K562 (cell line): ENCODE measurements around the gene AGAP3. TPM values are rescaled to one million over a fixed set of nuclear protein-coding genes. Genes with fewer than 3 reads are reported as not detected.

Experiments
- ATAC-seq: fragments of 200-7000 bp; cut with Tn5 transposase; 3 replicates; pipeline ENCODE4 v1.9.1; 2020; ENCODE audit warnings: moderate library complexity
- BruUV-seq: library from RNA; stranded (reverse); fragments of 400-500 nt; replicated peaks from 2 replicates; lab custom pipeline; 2021; lab: Mats Ljungman, UMichigan
- CTCF ChIA-PET: fragments of 300-600 bp; formaldehyde crosslinking; extraction: SDS; loops from one replicate; lab custom pipeline; 2021; ENCODE audit warnings: low intra/inter-chr PET ratio; lab: Yijun Ruan, JAX
- POLR2A ChIA-PET: fragments of 300-600, 350-650 bp; sonication (Branson Sonifier 250); formaldehyde crosslinking; extraction: SDS; loops from one replicate; lab custom pipeline; 2021; ENCODE audit warnings: antibody characterized with exemption, inconsistent platforms; lab: Yijun Ruan, JAX
- DNase-seq, 4 experiments: peaks; one replicate each; pipeline versions ENCODE4 v3.0.0 to v3.0.0-alpha.2; 2011 to 2018; ENCODE audit warnings: low spot score in 3 of 4, mixed read lengths in 3 of 4; ENCODE audit errors: extremely low read depth in 1 of 4
- FAIRE-seq: peaks from 2 replicates; lab custom pipeline; 2011; peaks lifted over from hg19 to GRCh38; lab: Jason Lieb, UNC
- H2AFZ ChIP-seq: 2 replicates; pipeline ENCODE4 v1.6.0; 2011; ENCODE audit warnings: low read depth, low read length, control low read depth, inconsistent platforms
- H3K27ac ChIP-seq: fragments of 200-600 bp; 3 replicates; pipeline ENCODE4 v1.8.0; 2011; ENCODE audit warnings: low read depth, mild to moderate bottlenecking, control low read depth, inconsistent platforms, low read length, moderate library complexity, mixed read lengths; ENCODE audit errors: extremely low read depth
- H3K27me3 ChIP-seq, 2 experiments: fragments of 300-600 bp in 1 of 2; 2 replicates in 1 of 2; 3 replicates in 1 of 2; pipeline versions ENCODE4 v1.6.0 to v1.8.0; 2011; ENCODE audit warnings: inconsistent platforms in 2 of 2, low read length in 2 of 2, mild to moderate bottlenecking in 1 of 2, mixed read lengths in 1 of 2, moderate library complexity in 1 of 2; ENCODE audit not compliant: control insufficient read depth in 2 of 2, insufficient read depth in 2 of 2
- H3K36me3 ChIP-seq: fragments of 300-600 bp; 3 replicates; pipeline ENCODE4 v1.8.0; 2011; ENCODE audit warnings: mild to moderate bottlenecking, low read length, inconsistent platforms; ENCODE audit not compliant: control insufficient read depth, insufficient read depth
- H3K4me1 ChIP-seq, 2 experiments: fragments of 200-600 bp in 1 of 2; replicated peaks in 1 of 2; 2 replicates in 1 of 2; 3 replicates in 1 of 2; pipeline versions ENCODE4 v1.5.1 to v1.8.0; 2011; ENCODE audit warnings: inconsistent platforms in 2 of 2, low read length in 2 of 2, mild to moderate bottlenecking in 1 of 2, mixed read lengths in 1 of 2, moderate library complexity in 1 of 2; ENCODE audit not compliant: control insufficient read depth in 2 of 2, insufficient read depth in 2 of 2
- H3K4me2 ChIP-seq: 2 replicates; pipeline ENCODE4 v1.6.1; 2011; ENCODE audit warnings: low read length, control low read depth, inconsistent platforms, mixed read lengths; ENCODE audit not compliant: insufficient read depth
- H3K4me3 ChIP-seq: fragments of 200-600 bp; sonication (generic), shearing (Covaris generic); 2 replicates; pipeline ENCODE4 v1.5.1; 2016; ENCODE audit warnings: control low read depth, inconsistent platforms
- H3K79me2 ChIP-seq: fragments of 200-600 bp; 3 replicates; pipeline ENCODE4 v1.8.0; 2011; ENCODE audit warnings: low read length, inconsistent platforms; ENCODE audit not compliant: control insufficient read depth, insufficient read depth
- H3K9ac ChIP-seq, 2 experiments: 2 replicates each; pipeline versions ENCODE4 v1.6.0 to v1.6.1; 2011; ENCODE audit warnings: low read depth in 2 of 2, low read length in 2 of 2, control low read depth in 1 of 2, inconsistent platforms in 1 of 2, mild to moderate bottlenecking in 1 of 2, mixed read lengths in 1 of 2; ENCODE audit not compliant: insufficient read depth in 1 of 2
- H3K9me1 ChIP-seq: one replicate; pipeline ENCODE4 v1.6.0; 2011; ENCODE audit warnings: inconsistent platforms, mild to moderate bottlenecking, low read length, moderate library complexity; ENCODE audit not compliant: control insufficient read depth, insufficient read depth
- H3K9me3 ChIP-seq: replicated peaks from 2 replicates; pipeline ENCODE4 v1.5.1; 2011; ENCODE audit warnings: low read depth, low read length, inconsistent platforms; ENCODE audit not compliant: control insufficient read depth, insufficient read depth
- H4K20me1 ChIP-seq: replicated peaks from 2 replicates; pipeline ENCODE4 v1.6.1; 2011; ENCODE audit warnings: low read length, inconsistent platforms, mixed read lengths; ENCODE audit not compliant: control insufficient read depth, insufficient read depth
- AFF1 ChIP-seq, 2 experiments: fragments of 450-650 bp; IDR thresholded peaks; 2 replicates each; pipeline ENCODE4 v1.6.1; 2018; ENCODE audit warnings: mild to moderate bottlenecking in 2 of 2, low read depth in 1 of 2; ENCODE audit not compliant: partially characterized antibody in 2 of 2
- MITF ChIP-seq: IDR thresholded peaks from 2 replicates; pipeline ENCODE4 v1.6.1; 2014; ENCODE audit warnings: antibody characterized with exemption
- MTF1 ChIP-seq: fragments of 250-450 bp; sonication (Bioruptor Pico); IDR thresholded peaks from 2 replicates; pipeline ENCODE4 v1.9.0; 2021; ENCODE audit warnings: moderate library complexity, mild to moderate bottlenecking, inconsistent platforms, borderline replicate concordance
- POLR2G ChIP-seq: fragments of 200-400 bp; formaldehyde crosslinking; IDR thresholded peaks from 2 replicates; pipeline ENCODE4 v1.6.1; 2017; ENCODE audit warnings: low read depth, mild to moderate bottlenecking, antibody characterized with exemption, low read length, moderate library complexity
- RBM25 ChIP-seq: fragments of 200-400 bp; formaldehyde crosslinking; IDR thresholded peaks from 2 replicates; pipeline ENCODE4 v1.6.1; 2018; ENCODE audit warnings: low read length, low read depth, moderate library complexity; ENCODE audit not compliant: severe bottlenecking
- WGBS: fragments of 100-300 bp; shearing (Covaris generic); methylation state at CpG from one replicate; pipeline ENCODE4 v1.1.6; 2016; ENCODE audit warnings: low coverage, mixed read lengths; ENCODE audit not compliant: insufficient coverage; ENCODE audit errors: missing lambda C conversion rate; 5-methylcytosine and 5-hydroxymethylcytosine counted together
- in situ Hi-C: fragments of 300-500 bp; cut with MboI; formaldehyde crosslinking; loops from 4 replicates; pipeline ENCODE4 v1.15.0; 2018; ENCODE audit warnings: inconsistent platforms, mixed read lengths
- intact Hi-C: fragments of 100-400 bp; cut with micrococcal nuclease; formaldehyde crosslinking; loops from 2 replicates; pipeline ENCODE4 v1.14.2; 2022
- polyA plus RNA-seq, 8 experiments: library from polyadenylated mRNA; depleted of rRNA in 4 of 8; stranded (reverse) in 5 of 8; unstranded in 3 of 8; fragments of >200 nt; fragmentation: Nextera tagmentation in 2 of 8; fragmentation: Illumina TruSeq in 1 of 8; extraction: Ambion mirVana in 2 of 8; extraction: Trizol in 1 of 8; gene quantifications; 2 replicates each; pipeline versions ENCODE4 v1.2.1 to v1.2.3, GENCODE V29; 2011 to 2014; ENCODE audit warnings: inconsistent platforms in 1 of 8, missing spikeins in 1 of 8
- total RNA-seq, 7 experiments: library from RNA; depleted of rRNA in 6 of 7; stranded (reverse); fragments of >200 nt in 6 of 7; fragmentation: Illumina TruSeq in 2 of 7; extraction: Trizol in 2 of 7; gene quantifications; 2 replicates each; pipeline versions ENCODE4 v1.2.1 to v1.2.3, GENCODE V29; 2011 to 2021; ENCODE audit warnings: low replicate concordance in 1 of 7

The AGAP3 gene
- total and polyA plus RNA-seq, 9 of the 15 experiments (the other 6 are each of a cell fraction or from before 2014, with no cell fraction given): 3.4 to 208 (median 62.2) TPM

- no peak for TF ChIP-seq AFF1 (IDR thresholded peaks at IDR 0.05; ENCODE audit: low read depth in 1 of 2, partially characterized antibody in 2 of 2)
- TF ChIP-seq MTF1 (CRISPR knock-in tag): no peak
- TF ChIP-seq RBM25: no peak
Observed at GRCh38 chr7:151135525-151135845, 49.2 kb downstream of the AGAP3 start (continued).

- H3K9me3 ChIP-seq: no peaks in the 10 kb centered on the region
- H2AFZ ChIP-seq: no peak overlapping the region
- no peak for DNase-seq
- no TSS peak for BruUV-seq
- intact Hi-C loops: no loop called here
- H3K9ac ChIP-seq: peak overlapping the region in 1 of 2 experiments; percentile 15; a peak in 1 of 4 replicates
- TF ChIP-seq POLR2G (peak; percentile 50), MITF (no peak)
- H3K4me1 ChIP-seq: peaks cover 0 to 24% of the 10 kb centered on the region in 2 experiments; a peak in 1 of 5 replicates
- no peaks in the 10 kb centered on the region for H3K27me3 ChIP-seq
- in situ Hi-C loops: no loop called here
- H3K9me1 ChIP-seq: no peaks in the 10 kb centered on the region
- H3K4me3 ChIP-seq: no peak overlapping the region
- H4K20me1 ChIP-seq: peaks cover 4% of the 10 kb centered on the region
- ATAC-seq: no peak
- H3K36me3 ChIP-seq: peaks cover 94% of the 10 kb centered on the region
- no peaks in the 10 kb centered on the region for H3K79me2 ChIP-seq
- ChIA-PET CTCF (no interaction called here), POLR2A (interaction anchor here (1.8 kb wide), 1 partner anchor 11 kb away, joined by 6 read pairs; no protein-coding TSS in a partner anchor)
- no peak overlapping the region for H3K4me2 ChIP-seq
- WGBS: 92% methylated on average over 33 of the region's 33 CpGs
- H3K27ac ChIP-seq: no peak overlapping the region
- no peak for FAIRE-seq
Observed at GRCh38 chr7:151135866-151136843, 49.9 kb downstream of the AGAP3 start.
